ENCODE data around the gene GCA.
A peak's percentile ranks its signal among the peaks of the same experiment; 100 is the strongest.

Gene GCA

DNA sequence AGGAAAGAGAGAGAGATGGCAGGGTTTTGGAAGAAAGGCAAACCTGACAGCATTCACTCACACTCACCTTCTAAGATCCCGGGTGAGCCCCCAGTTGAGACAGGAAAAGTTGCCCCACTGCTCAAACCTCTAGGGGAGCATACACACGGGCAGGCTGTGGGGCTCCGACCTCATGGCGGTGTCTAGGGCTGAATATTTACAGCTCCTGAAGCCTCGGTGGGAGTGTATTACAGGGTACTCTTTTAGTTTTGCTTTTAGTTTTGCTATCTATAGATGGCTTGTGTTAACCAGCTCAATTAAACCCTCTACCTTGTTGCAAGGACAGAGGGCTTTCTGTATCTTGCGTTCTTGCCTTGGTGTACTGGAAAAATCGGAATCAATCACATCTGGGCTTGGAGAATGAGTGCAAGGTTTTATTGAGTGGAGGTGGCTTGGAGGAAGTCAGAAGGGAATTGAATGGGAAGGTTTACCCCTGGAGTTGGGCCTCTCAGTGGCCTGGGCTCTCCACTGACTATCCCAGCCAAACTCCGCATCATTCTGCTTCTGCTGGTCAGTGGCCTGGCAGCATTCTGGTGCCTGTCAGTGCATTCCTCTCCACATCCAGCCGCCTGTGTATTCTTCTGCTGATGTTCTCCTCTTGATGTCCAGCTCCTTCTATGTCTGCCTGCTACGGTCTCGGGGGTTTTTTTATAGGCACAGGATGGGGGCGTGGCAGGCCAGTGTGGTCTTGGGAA lies 15.3 kb upstream of the GCA start:
- DNase-seq (ENCODE audit: low read depth): no peak

DNA sequence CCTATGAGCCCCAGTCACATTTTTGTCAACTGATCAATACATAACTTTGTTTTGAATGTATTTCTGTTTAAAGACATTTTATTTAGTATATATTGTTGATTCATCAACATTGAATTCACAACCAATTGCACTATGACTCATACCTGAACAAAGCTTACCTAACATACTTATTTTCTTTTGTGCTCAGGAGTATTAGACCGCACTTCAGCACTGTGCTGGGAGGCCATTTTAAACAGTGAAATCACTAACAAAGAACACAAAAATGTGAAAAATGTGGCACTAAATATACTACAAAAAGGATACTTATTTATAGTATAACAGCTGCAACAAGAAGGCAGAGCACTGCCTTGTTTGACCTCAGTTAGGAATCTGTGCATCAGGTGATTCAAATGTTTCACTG lies 13.1 kb upstream of the GCA start:
- DNase-seq (ENCODE audit: low read depth): no peak

DNA sequence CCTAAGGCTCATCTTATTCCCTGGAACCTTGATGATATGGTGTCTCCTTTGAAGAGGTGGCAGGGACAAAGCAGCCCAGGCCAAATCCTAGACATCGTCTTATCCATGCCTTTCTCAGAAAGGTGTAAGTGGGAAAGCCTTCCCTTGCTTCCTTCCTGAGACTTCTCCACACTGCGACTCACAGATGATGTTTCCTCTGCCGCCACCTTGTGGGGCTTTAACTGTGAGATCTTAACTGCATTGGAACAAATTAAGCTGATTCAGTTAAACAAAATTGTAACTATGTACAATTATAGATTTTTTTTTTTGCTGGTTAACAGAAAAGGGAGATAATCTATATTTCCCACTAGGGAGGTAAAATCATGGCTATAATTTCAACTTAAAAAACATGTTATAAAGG lies 10.0 kb upstream of the GCA start:
- no peak for DNase-seq (ENCODE audit: low read depth)

DNA sequence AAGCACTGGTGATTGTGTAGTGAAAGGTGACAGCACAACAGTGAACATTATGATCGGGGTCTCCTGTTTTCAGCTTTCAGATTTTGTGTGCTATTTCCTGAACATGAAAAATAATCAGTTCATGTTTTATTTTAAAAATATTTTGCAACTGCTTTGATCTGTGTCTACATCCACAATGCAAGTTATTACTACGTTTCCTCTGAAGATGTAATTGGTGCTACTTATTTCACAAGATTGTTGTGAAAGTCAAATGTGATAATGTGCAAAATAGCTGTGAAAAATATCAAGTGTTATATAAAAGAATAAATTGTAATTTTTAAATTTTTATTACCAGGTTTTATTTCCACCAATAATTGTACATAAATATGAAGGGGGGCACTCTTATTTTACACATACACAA lies 6.1 kb upstream of the GCA start:
- DNase-seq (ENCODE audit: low read depth): no peak

DNA sequence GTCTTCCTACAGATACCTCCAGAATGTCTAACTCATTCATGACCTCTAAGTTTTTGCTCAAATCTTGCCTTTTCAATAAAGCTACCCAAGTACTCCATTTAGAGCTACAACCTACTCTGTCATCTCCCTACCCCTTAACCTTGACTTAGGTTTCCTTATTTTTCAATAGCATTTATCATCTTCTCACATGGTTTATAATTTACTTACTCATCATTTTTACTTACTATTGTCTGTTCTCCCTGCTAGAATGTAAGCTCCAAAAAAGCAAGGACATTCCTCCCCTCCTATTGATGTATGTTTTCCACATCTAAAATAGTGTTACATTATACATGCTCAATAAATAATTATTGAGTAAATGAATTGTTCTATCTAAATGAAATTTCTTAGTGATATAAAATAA lies 3.1 kb upstream of the GCA start:
- no peak for DNase-seq (ENCODE audit: low read depth)

DNA sequence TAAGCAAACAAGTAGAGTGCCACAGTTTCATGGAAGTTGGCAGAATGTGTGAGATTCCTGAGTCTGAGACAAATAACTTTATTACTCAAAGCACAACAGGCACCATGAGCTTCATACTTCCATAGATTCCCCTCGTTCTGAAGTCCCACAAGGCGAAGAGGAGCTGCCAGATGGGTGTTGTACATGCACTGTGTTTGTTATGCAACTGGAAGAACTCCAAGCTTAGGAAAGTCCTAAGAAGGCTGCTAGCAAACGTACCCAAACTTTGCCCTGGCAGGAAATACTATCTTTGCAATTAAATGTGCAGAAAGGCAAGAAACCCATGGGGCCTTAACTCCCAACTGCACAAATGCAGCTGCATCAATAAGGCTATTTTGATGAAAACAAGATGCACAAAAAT lies 1.6 kb upstream of the GCA start:
- DNase-seq (ENCODE audit: low read depth): no peak

DNA sequence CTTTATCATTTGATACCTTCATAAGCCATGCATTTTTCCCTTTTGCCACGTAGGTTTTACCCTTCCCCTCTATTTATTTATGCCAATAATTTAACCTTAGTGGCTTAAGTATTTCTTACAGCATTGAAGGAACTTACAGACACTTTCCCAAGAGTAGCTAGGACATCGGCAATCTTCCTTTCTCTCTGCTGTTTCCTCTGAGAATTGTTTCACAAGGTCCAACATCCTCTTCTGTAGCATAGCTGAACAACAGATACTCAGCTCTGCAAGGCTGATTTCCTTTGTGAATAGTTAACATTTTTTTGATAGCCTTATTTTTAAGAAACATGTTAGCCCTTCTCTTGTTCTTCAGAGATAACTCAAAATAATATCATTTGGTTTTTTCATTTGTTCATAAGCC lies 1.1 kb upstream of the GCA start:
- no peak for DNase-seq (ENCODE audit: low read depth)

DNA sequence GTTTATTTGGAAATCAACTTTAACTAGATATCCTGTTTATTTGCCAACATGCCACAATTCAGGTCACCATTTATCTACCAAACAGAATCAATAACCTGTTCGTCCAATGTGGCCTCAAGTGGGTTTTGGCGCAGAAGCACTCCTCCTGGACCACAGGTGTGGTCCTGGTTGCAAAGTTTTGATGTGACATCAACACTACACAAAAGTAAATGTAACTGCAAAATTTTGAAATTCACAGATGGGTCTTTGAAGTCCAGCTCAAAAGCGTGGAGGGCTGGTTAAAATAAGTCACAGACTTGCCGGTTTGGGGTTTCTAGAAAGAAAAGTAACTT lies 474 bp upstream of the GCA start:
- DNase-seq (ENCODE audit: low read depth): no peak

DNA sequence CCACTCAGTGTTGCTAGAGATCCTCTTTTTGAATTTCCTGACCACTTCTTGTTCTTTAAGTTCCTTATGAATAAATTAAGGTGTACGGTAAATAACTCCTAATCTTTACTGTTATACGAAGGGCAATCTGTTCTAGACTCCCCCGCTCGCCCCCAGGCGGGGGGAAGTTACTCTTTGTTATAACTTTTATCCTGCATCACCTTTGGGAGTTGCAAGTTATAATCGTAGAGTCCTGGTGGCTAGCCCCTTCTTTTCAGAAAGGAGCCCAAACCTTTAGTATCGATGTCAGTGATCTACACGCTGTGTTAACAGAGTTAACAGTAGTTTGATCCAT lies 652 bp downstream of the GCA start:
- DNase-seq (ENCODE audit: low read depth): no peak

DNA sequence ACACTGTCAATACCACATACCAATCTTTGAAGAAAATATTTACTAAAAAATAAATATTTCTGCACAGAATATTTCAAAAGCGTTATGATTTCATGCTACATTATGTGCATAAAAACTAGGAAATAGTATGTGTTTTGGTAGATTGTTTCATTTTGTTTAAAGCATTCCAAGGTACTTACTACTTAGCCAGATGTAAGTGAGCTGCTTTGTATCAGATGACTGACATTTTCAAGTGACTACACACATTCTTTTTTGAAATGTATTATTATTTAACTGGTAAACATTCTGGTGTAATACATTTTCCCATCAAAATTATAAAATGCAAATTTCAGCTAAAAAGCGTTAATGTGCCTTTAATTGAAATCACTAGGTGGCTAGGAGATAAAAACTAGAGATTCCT lies 21.5 kb downstream of the GCA start:
- DNase-seq (ENCODE audit: low read depth): no peak

DNA sequence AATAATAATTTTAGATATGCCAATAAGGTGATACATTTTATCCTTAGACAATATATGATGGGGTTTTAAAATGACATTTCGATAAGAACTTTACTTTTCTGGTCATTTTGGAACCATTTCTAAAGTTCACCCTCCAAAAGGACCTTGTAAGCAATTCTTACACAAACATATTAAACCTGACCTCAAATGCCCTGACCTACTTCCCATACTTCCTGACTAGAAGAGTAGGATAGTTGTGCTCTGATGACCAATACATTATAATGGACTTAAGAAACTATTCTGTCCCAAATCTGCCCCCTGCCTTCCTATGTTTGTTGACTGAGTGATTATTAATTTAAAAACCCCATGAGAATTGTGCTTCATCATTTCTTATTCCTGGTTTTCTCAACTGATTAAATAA lies 24.6 kb downstream of the GCA start:
- DNase-seq (ENCODE audit: low read depth): no peak

DNA sequence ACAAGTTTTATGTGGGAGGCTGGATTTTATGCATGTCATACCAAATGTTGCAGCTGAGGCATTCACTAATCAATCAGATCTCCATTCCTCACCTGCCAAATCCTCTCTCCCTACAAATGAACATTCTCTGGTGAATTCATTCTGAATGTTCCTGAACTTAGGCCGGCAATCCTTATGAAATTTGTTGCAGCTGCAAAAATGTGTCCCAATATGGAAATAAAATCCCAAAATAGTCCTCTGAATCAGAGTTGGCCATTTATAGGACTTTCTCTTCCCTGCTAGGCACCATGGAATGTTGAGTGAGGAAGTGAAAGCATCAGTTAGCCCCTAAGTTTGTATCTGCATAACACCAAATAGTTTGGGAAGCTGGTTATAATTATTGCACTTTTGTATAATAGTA lies 25.6 kb downstream of the GCA start:
- no peak for DNase-seq (ENCODE audit: low read depth)

DNA sequence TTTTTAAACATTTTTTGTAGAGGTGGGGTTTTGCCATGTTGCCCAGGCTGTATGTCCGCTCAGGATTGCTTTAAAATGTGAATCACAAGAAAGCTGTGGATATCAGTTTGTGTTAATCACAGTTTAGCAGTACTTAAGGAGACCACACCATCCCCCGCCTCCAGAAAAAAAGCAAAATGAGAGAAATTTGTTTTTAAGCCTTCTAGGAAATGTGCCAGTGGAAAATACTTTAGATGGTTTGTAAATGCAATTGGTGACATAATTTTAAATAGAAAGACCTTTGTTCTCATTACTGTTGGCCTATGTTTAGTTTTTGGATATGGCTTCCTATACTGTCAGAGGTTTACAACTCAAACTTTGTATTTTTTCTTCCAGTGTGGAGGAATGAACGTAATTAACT lies 27.0 kb downstream of the GCA start:
- DNase-seq (ENCODE audit: low read depth): no peak

DNA sequence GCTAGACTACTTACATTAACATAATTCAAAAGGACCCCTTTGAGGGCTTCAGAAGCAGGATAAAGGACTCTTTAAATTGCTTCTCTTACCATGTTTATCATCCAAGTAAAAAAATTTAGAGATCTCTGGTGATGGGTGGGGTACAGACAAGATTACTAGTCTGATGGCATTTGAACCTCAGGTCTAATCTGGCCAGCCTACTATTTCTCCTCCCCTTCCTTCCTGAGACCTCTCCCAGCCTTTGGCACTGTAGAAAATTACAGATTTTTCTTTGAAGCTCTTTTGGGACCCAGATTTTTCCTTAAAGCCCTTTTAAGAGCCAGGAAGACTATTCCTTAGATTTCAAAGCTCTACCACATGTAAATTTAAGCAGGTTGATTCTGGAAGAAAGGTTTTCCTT lies 28.9 kb downstream of the GCA start:
- DNase-seq (ENCODE audit: low read depth): no peak

DNA sequence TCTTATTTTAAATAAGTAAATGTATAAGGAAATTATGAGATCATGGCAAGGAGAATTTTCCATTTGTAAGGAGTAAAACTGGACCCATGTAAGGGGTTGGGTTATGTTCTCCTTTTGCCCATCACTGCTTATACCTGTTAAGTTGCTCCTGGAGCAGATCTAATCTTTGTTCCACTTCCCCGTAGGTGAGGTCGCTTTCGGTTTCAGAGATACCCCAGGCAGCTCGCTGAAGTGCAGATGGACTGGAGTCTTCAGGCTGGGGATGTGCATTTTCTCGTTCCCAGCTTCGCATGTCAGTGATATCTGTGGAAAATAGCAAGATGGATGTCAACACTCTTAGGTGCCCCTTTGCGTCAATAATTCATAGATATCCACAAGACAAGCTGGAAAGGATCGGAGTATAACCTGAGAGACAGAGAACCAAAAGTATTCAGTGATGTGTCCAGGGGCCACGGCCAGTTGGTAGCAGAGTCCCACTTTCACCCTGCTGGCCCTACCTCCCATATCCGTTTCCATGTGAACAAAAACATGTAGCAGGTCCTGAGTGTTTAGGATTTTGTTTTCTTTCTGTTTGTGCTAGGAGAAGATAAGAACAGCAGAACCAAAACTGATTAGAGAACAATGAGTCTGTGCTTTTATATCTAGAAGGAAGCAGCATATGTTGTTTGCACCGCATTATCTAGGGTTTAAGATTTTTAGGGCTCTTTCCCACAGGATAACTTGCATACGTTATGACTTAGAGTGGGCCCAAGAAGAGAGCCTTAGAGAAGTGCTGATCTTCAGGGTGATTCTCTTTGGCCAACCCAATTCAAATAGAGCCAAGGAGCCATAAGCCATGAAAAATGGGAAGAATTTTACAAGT lies 36.0 kb downstream of the GCA start:
- no peak for DNase-seq (ENCODE audit: low read depth)

DNA sequence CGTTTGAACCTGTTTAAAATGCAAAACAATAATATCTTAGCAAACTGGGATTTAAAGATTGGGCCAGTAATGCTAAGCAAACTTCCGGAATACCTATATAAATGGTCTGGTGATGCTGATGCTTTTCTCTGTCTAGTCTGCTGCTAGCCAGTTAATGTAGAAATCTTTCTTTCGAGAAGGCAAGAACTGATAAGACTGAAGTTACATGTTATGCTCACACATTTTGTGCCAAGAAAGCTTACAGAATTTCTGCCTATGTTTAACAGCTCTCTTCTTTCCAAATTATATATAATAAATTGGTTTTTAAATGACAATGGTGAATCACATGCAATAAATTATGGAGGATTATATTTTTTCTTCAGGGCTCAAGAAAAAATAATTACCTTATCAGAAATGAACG lies 37.9 kb downstream of the GCA start:
- no peak for DNase-seq (ENCODE audit: low read depth)

DNA sequence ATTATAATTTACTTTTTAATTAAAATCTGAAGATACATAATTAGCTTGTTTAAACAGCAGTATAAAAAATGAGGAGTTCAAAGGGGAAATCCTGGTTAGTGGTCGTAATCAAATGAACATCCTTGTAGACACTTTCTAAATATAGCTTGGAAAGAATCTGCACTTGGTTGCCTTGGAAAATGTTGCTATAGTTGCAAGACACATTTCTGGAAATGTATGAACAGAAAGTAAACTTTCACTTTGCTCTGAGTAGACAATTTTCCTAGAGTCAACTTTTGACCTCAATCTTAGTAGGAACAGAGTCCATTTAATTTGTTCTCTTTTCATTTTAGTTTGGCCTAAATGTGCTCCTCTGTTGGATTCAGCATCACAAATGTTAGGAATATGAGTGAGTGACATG lies 38.3 kb downstream of the GCA start:
- DNase-seq (ENCODE audit: low read depth): no peak

DNA sequence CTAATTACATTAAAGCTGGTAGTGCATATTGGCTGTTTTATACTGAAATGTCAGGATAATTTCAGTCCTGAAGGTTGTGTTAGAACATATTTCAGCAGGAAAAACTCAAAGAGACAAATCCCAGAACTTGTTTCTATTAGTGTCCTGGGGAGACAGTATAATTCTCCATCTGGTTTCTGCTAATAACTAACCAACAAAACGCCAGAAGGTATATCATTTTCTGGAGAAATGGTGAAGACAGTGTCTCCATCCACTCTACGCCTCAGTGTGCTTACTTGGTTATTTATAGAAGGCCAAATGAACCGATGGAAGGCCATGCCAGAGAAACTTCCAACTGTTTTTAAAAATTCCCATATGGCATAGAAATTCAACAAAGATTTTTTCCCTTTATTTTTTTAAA lies 41.6 kb downstream of the GCA start:
- DNase-seq (ENCODE audit: low read depth): no peak

DNA sequence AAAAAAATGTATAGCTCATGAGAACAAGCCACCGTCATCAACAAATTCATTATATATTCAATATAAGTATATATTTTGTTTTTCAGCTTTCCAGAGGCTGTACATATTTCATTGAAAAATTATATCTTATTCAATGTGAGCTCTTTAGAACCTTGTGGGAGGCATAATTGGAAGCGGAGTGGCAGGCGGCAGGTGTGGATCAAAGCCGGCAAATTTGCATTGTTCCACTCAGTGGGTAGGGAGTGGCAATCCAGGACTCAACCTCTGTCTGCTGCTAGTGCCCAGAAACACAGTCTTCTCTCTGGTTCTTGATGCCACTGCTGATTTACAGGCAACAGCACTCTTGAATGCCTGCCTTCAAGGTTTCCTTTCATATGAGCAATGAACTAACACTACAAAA lies 46.9 kb downstream of the GCA start:
- DNase-seq (ENCODE audit: low read depth): no peak

DNA sequence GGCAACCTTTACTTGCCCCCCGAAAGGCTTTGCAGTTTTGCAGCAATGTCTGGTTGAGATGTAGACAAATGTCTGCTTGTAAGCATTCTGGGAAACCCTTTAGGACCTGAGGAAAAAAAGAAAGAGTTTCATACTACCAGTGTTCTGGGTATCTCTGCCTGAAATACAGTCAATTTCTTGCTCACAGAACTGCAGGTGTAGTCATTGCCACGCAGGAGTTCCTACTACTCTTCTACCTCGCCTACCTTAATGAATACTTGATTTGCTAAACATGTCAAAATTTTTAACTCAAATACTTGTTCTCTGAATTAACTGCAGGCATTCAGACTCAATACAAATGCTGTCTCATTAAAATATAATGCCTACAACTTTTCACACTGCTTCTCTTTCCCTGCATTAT lies 56.4 kb downstream of the GCA start:
- no peak for DNase-seq (ENCODE audit: low read depth)

DNA sequence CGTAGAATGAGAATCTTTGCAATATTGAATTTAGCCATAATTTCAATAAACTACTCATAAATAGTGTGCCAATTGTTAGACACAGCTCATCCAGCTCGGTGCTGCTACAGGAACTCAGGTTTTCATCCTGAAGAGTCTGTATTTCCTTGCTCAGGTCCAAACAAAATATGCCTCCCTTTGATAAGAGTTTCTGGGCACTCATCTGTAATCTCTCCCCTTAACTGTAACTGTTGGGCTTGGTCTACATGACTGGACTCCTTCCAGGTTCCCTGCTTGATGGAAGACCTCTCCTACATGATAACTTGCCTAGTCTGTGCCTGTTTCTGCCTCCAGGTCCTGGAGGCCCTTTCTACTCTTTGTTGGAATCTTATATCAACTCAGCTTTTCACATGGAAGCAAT lies 57.9 kb downstream of the GCA start:
- DNase-seq (ENCODE audit: low read depth): no peak

DNA sequence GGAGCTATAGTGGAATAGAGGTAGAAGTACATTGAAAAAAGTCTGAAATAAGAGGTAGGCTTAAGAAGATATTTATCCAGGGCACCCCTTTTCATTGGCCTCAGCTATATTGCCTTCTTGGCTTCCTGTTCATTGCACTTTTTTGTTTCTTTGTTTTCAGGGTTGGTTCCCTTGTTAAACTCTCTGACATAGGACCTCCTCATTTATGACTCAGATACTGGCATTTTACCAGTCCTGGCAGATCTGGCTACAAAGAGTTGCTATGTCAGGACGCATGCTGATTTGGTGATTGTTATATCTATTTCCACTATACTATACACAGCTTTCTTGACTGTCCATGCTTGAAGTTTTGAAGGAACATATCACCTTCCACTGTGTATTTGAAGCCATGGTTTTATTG lies 60.0 kb downstream of the GCA start:
- peak; percentile 12 for DNase-seq (ENCODE audit: low read depth)

Data from HS-27A (cell line).